Vagina (tissue), 2 donors: Measurements from ENCODE around the gene CLN3.

Experiments used
- POLR2A ChIP-seq, 2 donors: fragments of 450-650 bp; IDR thresholded peaks; one replicate each; pipeline ENCODE4 v1.6.1; 2017; ENCODE audit warnings: antibody characterized with exemption in 2 of 2, mild to moderate bottlenecking in 2 of 2, moderate library complexity in 2 of 2
- POLR2AphosphoS5 ChIP-seq, 2 donors: sonication (generic); formaldehyde crosslinking; IDR thresholded peaks; one replicate each; pipeline ENCODE4 v1.9.0; 2017; ENCODE audit warnings: antibody characterized with exemption in 2 of 2, mild to moderate bottlenecking in 2 of 2, low read depth in 1 of 2; ENCODE audit not compliant: insufficient read depth in 1 of 2
- TF ChIP-seq, protein P1 (sequence below), 3 experiments: fragments of 450-650 bp in 2 of 3; fragments of 200-600 bp in 1 of 3; sonication (generic) in 1 of 3; IDR thresholded peaks; one replicate each; pipeline ENCODE4 v1.5.1; 2017 to 2019; ENCODE audit warnings: antibody characterized with exemption in 3 of 3, mild to moderate bottlenecking in 2 of 3, moderate library complexity in 2 of 3

GRCh38 chr16:28491230-28491969 is 474 bp downstream of the CLN3 start:
- no peak for TF ChIP-seq POLR2A (IDR thresholded peaks at IDR 0.05)
- no peak for TF ChIP-seq POLR2AphosphoS5 (IDR thresholded peaks at IDR 0.05; ENCODE audit: insufficient read depth in 1 of 2, low read depth in 1 of 2)
- TF ChIP-seq, protein P1, sequence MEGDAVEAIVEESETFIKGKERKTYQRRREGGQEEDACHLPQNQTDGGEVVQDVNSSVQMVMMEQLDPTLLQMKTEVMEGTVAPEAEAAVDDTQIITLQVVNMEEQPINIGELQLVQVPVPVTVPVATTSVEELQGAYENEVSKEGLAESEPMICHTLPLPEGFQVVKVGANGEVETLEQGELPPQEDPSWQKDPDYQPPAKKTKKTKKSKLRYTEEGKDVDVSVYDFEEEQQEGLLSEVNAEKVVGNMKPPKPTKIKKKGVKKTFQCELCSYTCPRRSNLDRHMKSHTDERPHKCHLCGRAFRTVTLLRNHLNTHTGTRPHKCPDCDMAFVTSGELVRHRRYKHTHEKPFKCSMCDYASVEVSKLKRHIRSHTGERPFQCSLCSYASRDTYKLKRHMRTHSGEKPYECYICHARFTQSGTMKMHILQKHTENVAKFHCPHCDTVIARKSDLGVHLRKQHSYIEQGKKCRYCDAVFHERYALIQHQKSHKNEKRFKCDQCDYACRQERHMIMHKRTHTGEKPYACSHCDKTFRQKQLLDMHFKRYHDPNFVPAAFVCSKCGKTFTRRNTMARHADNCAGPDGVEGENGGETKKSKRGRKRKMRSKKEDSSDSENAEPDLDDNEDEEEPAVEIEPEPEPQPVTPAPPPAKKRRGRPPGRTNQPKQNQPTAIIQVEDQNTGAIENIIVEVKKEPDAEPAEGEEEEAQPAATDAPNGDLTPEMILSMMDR (IDR thresholded peaks at IDR 0.05) = no peak
